Muscle layer of colon (tissue), 2 donors: ENCODE measurements around the gene RPL10L.

Experiments
- H3K27ac ChIP-seq: one replicate; pipeline ENCODE4 v1.7.0; 2013; ENCODE audit warnings: low read depth, mild to moderate bottlenecking, low read length, moderate library complexity
- H3K27me3 ChIP-seq, 2 donors: one replicate each; pipeline ENCODE4 v1.7.0; 2013; ENCODE audit warnings: low read length in 2 of 2, mild to moderate bottlenecking in 2 of 2; ENCODE audit not compliant: insufficient read depth in 2 of 2, control insufficient read depth in 1 of 2
- H3K36me3 ChIP-seq: one replicate; pipeline ENCODE4 v1.7.0; 2013; ENCODE audit warnings: mild to moderate bottlenecking, low read length; ENCODE audit not compliant: insufficient read depth
- H3K4me1 ChIP-seq: one replicate; pipeline ENCODE4 v1.7.0; 2013; ENCODE audit warnings: mild to moderate bottlenecking, low read length; ENCODE audit not compliant: insufficient read depth
- H3K4me3 ChIP-seq, 2 donors: one replicate each; pipeline ENCODE4 v1.7.0; 2013; ENCODE audit warnings: low read length in 2 of 2, low read depth in 1 of 2, mild to moderate bottlenecking in 1 of 2, moderate library complexity in 1 of 2
- H3K9ac ChIP-seq: one replicate; pipeline ENCODE4 v1.7.0; 2013; ENCODE audit warnings: low read length
- H3K9me3 ChIP-seq: one replicate; pipeline ENCODE4 v1.7.0; 2013; ENCODE audit warnings: mild to moderate bottlenecking, low read length
- donor health status: abdominal sarcoma.
- donor health status: Adenocarcinoma of cecum.

RPL10L gene

GRCh38 chr14:46651526-46652144 is at the start of gene RPL10L:
RPL10L (minus strand) TSS chr14:46651781; CDS start chr14:46651736, 45 bp downstream.
- Histone ChIP-seq H3K27me3 (no peaks in the 10 kb centered on the region), H3K27ac (no peak within 1 kb of the TSS), H3K9ac (no peak within 1 kb of the TSS), H3K36me3 (no peaks in the 10 kb centered on the region), H3K4me1 (no peaks in the 10 kb centered on the region), H3K9me3 (no peaks in the 10 kb centered on the region), H3K4me3 (no peak within 1 kb of the TSS)

GRCh38 chr14:46691819-46692218 is 40.2 kb upstream of the RPL10L start:
- Histone ChIP-seq H3K27me3 (no peaks in the 10 kb centered on the region), H3K9ac (no peak overlapping the region), H3K9me3 (no peaks in the 10 kb centered on the region), H3K4me3 (no peak overlapping the region), H3K4me1 (no peaks in the 10 kb centered on the region), H3K27ac (no peak overlapping the region), H3K36me3 (no peaks in the 10 kb centered on the region)

DNA sequence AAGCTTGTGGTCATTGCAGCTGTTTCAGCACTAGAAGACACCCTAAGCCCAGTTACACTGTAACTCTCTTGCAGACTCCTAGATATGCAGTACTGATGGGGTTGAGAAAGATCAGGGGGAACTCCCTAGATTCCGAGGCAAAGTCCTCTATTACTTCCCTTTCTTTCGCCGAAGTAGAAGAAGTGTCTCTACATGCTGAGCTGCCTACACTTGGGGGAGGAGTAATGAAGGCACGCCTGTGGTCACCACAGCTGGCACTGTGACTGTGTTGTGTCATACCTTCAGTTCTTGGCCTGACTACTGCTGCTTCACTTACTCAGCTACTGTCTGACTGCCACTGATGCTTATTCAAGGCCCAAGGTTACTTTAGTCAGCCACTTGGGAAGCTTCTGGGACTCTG is 35.1 kb upstream of the RPL10L start:
- peaks cover 6% of the 10 kb centered on the region for H3K9me3 ChIP-seq
- no peak overlapping the region for H3K9ac ChIP-seq
- no peak overlapping the region for H3K4me3 ChIP-seq
- no peaks in the 10 kb centered on the region for H3K4me1 ChIP-seq
- no peaks in the 10 kb centered on the region for H3K36me3 ChIP-seq
- no peak overlapping the region for H3K27ac ChIP-seq
- no peaks in the 10 kb centered on the region for H3K27me3 ChIP-seq

- H3K9ac ChIP-seq: no peak overlapping the region
- no peak overlapping the region for H3K27ac ChIP-seq
- H3K9me3 ChIP-seq: no peaks in the 10 kb centered on the region
These were observed 20.5 kb upstream of the RPL10L start for GRCh38 chr14:46672128-46672527.

DNA sequence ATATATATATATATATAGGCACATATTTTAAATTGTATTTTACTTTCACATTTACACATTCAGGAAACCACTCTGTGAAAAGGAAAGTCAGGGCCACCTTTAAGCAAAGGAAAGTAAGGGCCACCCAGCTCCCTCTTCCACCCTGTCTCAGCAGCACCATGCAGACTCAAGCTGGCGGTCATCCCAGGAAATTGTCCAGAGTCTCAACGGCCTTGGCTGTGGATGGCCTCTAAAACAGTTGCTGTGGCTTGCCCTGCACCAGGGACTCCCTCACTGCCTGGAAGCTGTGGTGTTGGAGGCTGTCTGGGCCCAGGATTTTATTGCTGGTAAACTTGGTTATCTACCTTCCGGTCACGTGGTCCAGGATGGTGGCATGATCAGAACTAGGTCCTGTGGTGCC is 11.8 kb upstream of the RPL10L start:
- Histone ChIP-seq H3K4me3 (no peak overlapping the region), H3K27ac (no peak overlapping the region), H3K36me3 (no peaks in the 10 kb centered on the region), H3K9me3 (no peaks in the 10 kb centered on the region), H3K4me1 (no peaks in the 10 kb centered on the region), H3K27me3 (no peaks in the 10 kb centered on the region), H3K9ac (no peak overlapping the region)

More at GRCh38 chr14:46672128-46672527, 20.5 kb upstream of the RPL10L start:
- H3K27me3 ChIP-seq: no peaks in the 10 kb centered on the region
- no peaks in the 10 kb centered on the region for H3K36me3 ChIP-seq
- H3K4me3 ChIP-seq: no peak overlapping the region
- no peaks in the 10 kb centered on the region for H3K4me1 ChIP-seq

DNA sequence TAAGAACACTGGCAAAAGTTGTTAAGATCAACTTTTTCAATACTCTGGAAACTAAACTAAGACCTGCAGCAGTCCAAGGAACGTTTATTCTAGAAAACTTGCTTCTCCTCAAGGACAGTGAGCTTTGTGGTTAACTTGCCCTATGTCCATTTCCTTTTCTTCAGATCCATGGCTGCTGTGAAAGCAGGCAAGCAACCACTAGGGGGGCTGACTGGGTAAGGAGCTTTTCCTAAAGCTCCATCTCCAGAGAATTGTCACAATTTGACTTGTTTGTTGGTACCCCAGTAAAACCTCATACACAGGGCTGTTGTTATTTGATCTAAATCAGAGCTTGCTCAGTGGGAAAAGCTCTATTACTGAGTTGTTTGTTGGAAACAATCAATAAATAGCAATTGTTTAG is 10.1 kb upstream of the RPL10L start:
- Histone ChIP-seq H3K36me3 (no peaks in the 10 kb centered on the region), H3K9ac (no peak overlapping the region), H3K27me3 (no peaks in the 10 kb centered on the region), H3K4me3 (no peak overlapping the region), H3K4me1 (no peaks in the 10 kb centered on the region), H3K9me3 (no peaks in the 10 kb centered on the region), H3K27ac (no peak overlapping the region)

- no peaks in the 10 kb centered on the region for H3K36me3 ChIP-seq
- no peaks in the 10 kb centered on the region for H3K9me3 ChIP-seq
- no peak overlapping the region for H3K9ac ChIP-seq
- H3K27ac ChIP-seq: no peak overlapping the region
- H3K4me3 ChIP-seq: no peak overlapping the region
- H3K4me1 ChIP-seq: no peaks in the 10 kb centered on the region
- H3K27me3 ChIP-seq: no peaks in the 10 kb centered on the region
These were observed 1.6 kb upstream of the RPL10L start for GRCh38 chr14:46653031-46653755.

GRCh38 chr14:46646796-46647195 is 4.8 kb downstream of the RPL10L start:
- Histone ChIP-seq H3K9ac (no peak overlapping the region), H3K27me3 (no peaks in the 10 kb centered on the region), H3K36me3 (no peaks in the 10 kb centered on the region), H3K4me3 (no peak overlapping the region), H3K27ac (no peak overlapping the region), H3K9me3 (no peaks in the 10 kb centered on the region), H3K4me1 (no peaks in the 10 kb centered on the region)

DNA sequence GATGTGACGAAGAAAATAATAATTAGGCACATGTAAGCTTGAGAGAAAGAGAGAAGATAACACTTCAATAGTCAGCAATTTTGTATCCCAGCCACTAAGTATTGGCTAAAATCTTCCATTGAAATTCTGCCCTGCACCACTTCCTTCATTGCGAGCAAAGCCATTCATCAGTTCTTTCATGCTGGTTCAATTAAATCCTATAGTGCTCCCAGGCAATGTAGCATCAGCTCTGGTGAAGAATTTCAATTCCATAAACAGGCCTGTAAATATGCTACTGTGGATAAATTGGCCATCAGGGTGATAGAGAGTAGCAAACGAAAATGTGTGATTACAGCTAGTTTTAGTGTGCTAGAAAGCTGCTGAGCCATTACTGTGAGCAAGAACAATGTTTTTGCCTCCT is 24.7 kb downstream of the RPL10L start:
- Histone ChIP-seq H3K27me3 (no peaks in the 10 kb centered on the region), H3K36me3 (no peaks in the 10 kb centered on the region), H3K9me3 (no peaks in the 10 kb centered on the region), H3K9ac (no peak overlapping the region), H3K4me1 (no peaks in the 10 kb centered on the region), H3K27ac (no peak overlapping the region), H3K4me3 (no peak overlapping the region)
